Right lobe of liver (tissue), 4 donors: Measurements from ENCODE around the gene CD46.
"Not testable (repeated sequence)": the region's sequence is repeated elsewhere in the genome, so short reads cannot be mapped to it uniquely, and the experiment has no call there.

Experiments used
- POLR2A ChIP-seq: fragments of 450-650 bp; IDR thresholded peaks from one replicate; pipeline ENCODE4 v1.6.1; 2017; ENCODE audit warnings: antibody characterized with exemption, mild to moderate bottlenecking
- TF ChIP-seq, protein P1 (sequence below), 4 donors: fragments of 200-600 bp in 3 of 4; fragments of 450-650 bp in 1 of 4; IDR thresholded peaks; one replicate each; pipeline versions ENCODE4 v1.5.1 to v1.8.0; 2016 to 2022; ENCODE audit warnings: antibody characterized with exemption in 4 of 4, mild to moderate bottlenecking in 2 of 4
- donor health status: DM: no; HTN: no; CAD: no.
- donor health status: DM: no; HTN: no; CAD: no.
- donor health status: DM: no; HTN: yes; CAD: no.

DNA sequence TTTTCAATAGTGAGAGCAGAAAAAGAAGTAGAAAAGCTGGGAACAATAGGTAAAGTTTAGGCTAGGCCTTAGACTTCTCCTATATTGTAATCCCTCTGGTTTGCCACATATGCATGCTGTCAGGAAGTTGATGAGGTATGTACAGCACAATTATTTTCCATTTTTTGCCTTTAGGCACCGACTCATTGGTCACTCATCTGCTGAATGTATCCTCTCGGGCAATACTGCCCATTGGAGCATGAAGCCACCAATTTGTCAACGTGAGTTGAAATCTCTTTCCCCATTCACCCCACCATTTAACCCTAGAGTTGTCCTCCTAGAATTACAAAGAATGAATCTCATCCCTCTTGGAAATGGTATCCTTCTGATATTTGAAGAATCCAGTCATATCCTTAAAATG lies 43.9 kb upstream of the CD46 start:
- TF ChIP-seq, protein P1, sequence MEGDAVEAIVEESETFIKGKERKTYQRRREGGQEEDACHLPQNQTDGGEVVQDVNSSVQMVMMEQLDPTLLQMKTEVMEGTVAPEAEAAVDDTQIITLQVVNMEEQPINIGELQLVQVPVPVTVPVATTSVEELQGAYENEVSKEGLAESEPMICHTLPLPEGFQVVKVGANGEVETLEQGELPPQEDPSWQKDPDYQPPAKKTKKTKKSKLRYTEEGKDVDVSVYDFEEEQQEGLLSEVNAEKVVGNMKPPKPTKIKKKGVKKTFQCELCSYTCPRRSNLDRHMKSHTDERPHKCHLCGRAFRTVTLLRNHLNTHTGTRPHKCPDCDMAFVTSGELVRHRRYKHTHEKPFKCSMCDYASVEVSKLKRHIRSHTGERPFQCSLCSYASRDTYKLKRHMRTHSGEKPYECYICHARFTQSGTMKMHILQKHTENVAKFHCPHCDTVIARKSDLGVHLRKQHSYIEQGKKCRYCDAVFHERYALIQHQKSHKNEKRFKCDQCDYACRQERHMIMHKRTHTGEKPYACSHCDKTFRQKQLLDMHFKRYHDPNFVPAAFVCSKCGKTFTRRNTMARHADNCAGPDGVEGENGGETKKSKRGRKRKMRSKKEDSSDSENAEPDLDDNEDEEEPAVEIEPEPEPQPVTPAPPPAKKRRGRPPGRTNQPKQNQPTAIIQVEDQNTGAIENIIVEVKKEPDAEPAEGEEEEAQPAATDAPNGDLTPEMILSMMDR (IDR thresholded peaks at IDR 0.05) = not testable (repeated sequence)
- TF ChIP-seq POLR2A = not testable (repeated sequence)
